ENCODE results near the gene PHF21B.

DNA sequence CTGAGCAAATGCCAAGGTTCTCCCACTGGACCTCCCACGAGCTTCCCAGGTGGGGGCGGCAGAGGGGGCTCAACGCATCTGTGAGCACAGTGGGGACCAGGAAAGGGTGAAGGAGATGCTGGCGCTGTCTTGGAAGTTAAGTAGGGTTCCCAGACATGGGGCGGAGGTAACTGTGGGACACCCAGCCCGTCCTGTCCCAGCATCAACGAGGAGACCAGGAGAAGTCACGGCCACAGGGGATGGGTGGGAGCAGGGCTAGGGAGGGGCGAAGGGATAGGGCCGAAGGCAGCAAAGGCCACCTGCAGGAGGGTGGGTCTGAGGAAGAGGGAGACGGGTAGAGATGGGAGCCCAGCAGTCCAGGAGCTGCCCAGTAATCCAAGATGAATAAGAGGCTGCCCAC, 70.4 kb downstream of the PHF21B start:
- TF ChIP-seq CTCF (IDR thresholded peaks at IDR 0.05): no peak
- no peak for TF ChIP-seq ZFX (IDR thresholded peaks at IDR 0.05; ENCODE audit: borderline replicate concordance)
